ENCODE measurements around the gene NLRC5.

Gene NLRC5

GRCh38 chr16:56977216-56977615, 12.1 kb upstream of the NLRC5 start:
- Histone ChIP-seq H3K79me2 (ENCODE audit: control insufficient read depth, low read length) (no peaks in the 10 kb centered on the region), H4K20me1 (ENCODE audit: control insufficient read depth, insufficient read depth, low read depth, low read length) (no peaks in the 10 kb centered on the region), H3K27ac (ENCODE audit: low read depth, low read length) (no peak overlapping the region), H3K9me3 (ENCODE audit: control insufficient read depth, insufficient read depth, low read length) (no peaks in the 10 kb centered on the region), H3K9me2 (replicated peaks; ENCODE audit: control insufficient read depth, low read length) (no peaks in the 10 kb centered on the region), H3K4me2 (ENCODE audit: low read length) (no peak overlapping the region), H3K4me1 (ENCODE audit: control insufficient read depth, low read length) (peaks cover 59% of the 10 kb centered on the region), H3K36me3 (ENCODE audit: control insufficient read depth, low read length) (no peaks in the 10 kb centered on the region), H3F3A (ENCODE audit: control insufficient read depth, insufficient read depth) (0 out of 2 replicates have a peak, but pooled peaks cover 5% of the 10 kb centered on the region), H3K27me3 (ENCODE audit: control insufficient read depth, low read length) (no peaks in the 10 kb centered on the region), H3K4me3 (ENCODE audit: low read length) (no peak overlapping the region)
- no peak for TF ChIP-seq EZH2phosphoT487 (IDR thresholded peaks at IDR 0.05; ENCODE audit: borderline replicate concordance, low read length)
- no peak for TF ChIP-seq CTCF (IDR thresholded peaks at IDR 0.05; ENCODE audit: low read depth, low read length, poor library complexity, severe bottlenecking)

- Histone ChIP-seq H3K27ac (ENCODE audit: low read depth, low read length) (no peak overlapping the region), H3K9me3 (ENCODE audit: control insufficient read depth, insufficient read depth, low read length) (no peaks in the 10 kb centered on the region), H3K9me2 (replicated peaks; ENCODE audit: control insufficient read depth, low read length) (no peaks in the 10 kb centered on the region), H3K4me3 (ENCODE audit: low read length) (no peak overlapping the region), H3K36me3 (ENCODE audit: control insufficient read depth, low read length) (no peaks in the 10 kb centered on the region), H3K4me1 (ENCODE audit: control insufficient read depth, low read length) (peaks cover 59% of the 10 kb centered on the region), H4K20me1 (ENCODE audit: control insufficient read depth, insufficient read depth, low read depth, low read length) (no peaks in the 10 kb centered on the region), H3F3A (ENCODE audit: control insufficient read depth, insufficient read depth) (0 out of 2 replicates have a peak, but pooled peaks cover 5% of the 10 kb centered on the region), H3K79me2 (ENCODE audit: control insufficient read depth, low read length) (no peaks in the 10 kb centered on the region), H3K4me2 (ENCODE audit: low read length) (no peak overlapping the region), H3K27me3 (ENCODE audit: control insufficient read depth, low read length) (no peaks in the 10 kb centered on the region)
- no peak for TF ChIP-seq EZH2phosphoT487 (IDR thresholded peaks at IDR 0.05; ENCODE audit: borderline replicate concordance, low read length)
- TF ChIP-seq CTCF (IDR thresholded peaks at IDR 0.05; ENCODE audit: low read depth, low read length, poor library complexity, severe bottlenecking): no peak
Measured at GRCh38 chr16:56977823-56978430, 11.4 kb upstream of the NLRC5 start.

GRCh38 chr16:56980201-56980535, 9.2 kb upstream of the NLRC5 start:
- no peaks in the 10 kb centered on the region for H3K79me2 ChIP-seq (ENCODE audit: control insufficient read depth, low read length)
- H4K20me1 ChIP-seq (ENCODE audit: control insufficient read depth, insufficient read depth, low read depth, low read length): no peaks in the 10 kb centered on the region
- H3K9me2 ChIP-seq (replicated peaks; ENCODE audit: control insufficient read depth, low read length): no peaks in the 10 kb centered on the region
- H3F3A ChIP-seq (ENCODE audit: control insufficient read depth, insufficient read depth): 0 out of 2 replicates have a peak, but pooled peaks cover 5% of the 10 kb centered on the region
- H3K4me2 ChIP-seq (ENCODE audit: low read length): no peak overlapping the region
- no peak overlapping the region for H3K4me3 ChIP-seq (ENCODE audit: low read length)
- no peak overlapping the region for H3K27ac ChIP-seq (ENCODE audit: low read depth, low read length)
- H3K36me3 ChIP-seq (ENCODE audit: control insufficient read depth, low read length): no peaks in the 10 kb centered on the region
- H3K4me1 ChIP-seq (ENCODE audit: control insufficient read depth, low read length): peaks cover 59% of the 10 kb centered on the region
- no peaks in the 10 kb centered on the region for H3K9me3 ChIP-seq (ENCODE audit: control insufficient read depth, insufficient read depth, low read length)
- no peaks in the 10 kb centered on the region for H3K27me3 ChIP-seq (ENCODE audit: control insufficient read depth, low read length)
- TF ChIP-seq EZH2phosphoT487 (IDR thresholded peaks at IDR 0.05; ENCODE audit: borderline replicate concordance, low read length) (no peak), CTCF (IDR thresholded peaks at IDR 0.05; ENCODE audit: low read depth, low read length, poor library complexity, severe bottlenecking) (no peak)

Data from DOHH2 (cell line).